ENCODE results near the gene GRID2.

Gene GRID2

DNA sequence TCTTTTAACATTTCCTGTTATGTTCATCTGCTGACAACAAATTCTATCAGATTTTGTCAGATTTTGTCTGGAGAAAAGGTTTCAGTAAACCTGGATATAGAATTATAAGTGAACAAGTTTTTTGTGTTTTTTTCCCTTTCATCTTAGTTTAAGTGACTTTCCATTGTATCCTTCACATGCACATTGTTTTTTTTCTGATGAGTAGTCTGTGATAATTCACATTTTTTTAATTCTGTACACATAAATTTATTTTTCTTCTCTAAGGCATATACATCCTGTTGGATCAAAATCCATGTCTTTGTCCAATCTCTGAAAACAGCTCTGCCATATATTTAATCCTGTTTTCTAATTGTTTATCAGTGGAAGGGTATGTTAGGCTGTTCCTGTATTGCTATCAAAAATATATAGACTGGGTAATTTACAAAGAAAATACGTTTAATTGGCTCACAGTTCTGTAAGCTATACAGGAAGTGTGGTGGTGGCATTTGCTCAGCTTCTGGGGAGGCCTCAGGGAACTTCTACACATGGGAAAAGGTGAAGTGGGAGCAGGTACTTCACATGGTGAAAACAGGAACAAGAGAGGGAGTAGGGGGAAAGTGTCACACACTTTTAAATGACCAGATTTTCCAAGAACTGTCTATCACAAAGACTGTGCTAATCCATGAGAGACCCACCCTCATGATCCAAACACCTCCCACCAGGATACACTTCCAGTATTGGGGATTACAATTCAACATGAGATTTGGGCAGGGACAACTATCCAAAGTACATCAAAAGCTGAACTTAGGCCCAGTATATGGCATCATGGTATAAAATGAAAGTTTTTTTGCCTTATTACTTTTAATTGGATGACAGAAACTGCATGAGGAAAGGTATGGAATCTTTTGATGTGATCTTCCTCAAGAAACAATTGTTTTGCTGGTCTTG lies 45.6 kb upstream of the GRID2 start:
- Histone ChIP-seq H2BK12ac (ENCODE audit: low read length) (no peak overlapping the region), H2BK5ac (ENCODE audit: low read length) (no peak overlapping the region), H3K27me3 (ENCODE audit: control insufficient read depth in 3 of 3, insufficient read depth in 3 of 3, low read depth in 1 of 3, low read length in 3 of 3) (no peaks in the 10 kb centered on the region), H3K4me3 (ENCODE audit: low read length in 2 of 2) (no peak overlapping the region), H3K36me3 (replicated peaks in 1 of 2; ENCODE audit: control insufficient read depth in 2 of 2, insufficient read depth in 2 of 2, low read length in 2 of 2) (no peaks in the 10 kb centered on the region), H3K23ac (ENCODE audit: low read depth, low read length, poor library complexity) (no peak overlapping the region), H4K91ac (ENCODE audit: low read depth, low read length, poor library complexity) (no peak overlapping the region), H2BK15ac (ENCODE audit: low read length) (no peak overlapping the region), H3K79me1 (ENCODE audit: low read depth, low read length) (no peaks in the 10 kb centered on the region), H2BK120ac (ENCODE audit: low read depth, low read length) (no peak overlapping the region), H2AK5ac (ENCODE audit: low read depth, low read length) (no peak overlapping the region), H3K9me3 (replicated peaks in 1 of 2; ENCODE audit: control insufficient read depth in 2 of 2, insufficient read depth in 1 of 2, low read depth in 1 of 2, low read length in 2 of 2) (peaks cover 5% of the 10 kb centered on the region in 2 donors), H3K27ac (replicated peaks; ENCODE audit: low read length) (no peak overlapping the region), H3K18ac (ENCODE audit: low read length) (no peak overlapping the region), H4K8ac (ENCODE audit: low read depth, low read length) (no peak overlapping the region), H3K4me1 (ENCODE audit: control insufficient read depth in 2 of 2, insufficient read depth in 1 of 2, low read depth in 1 of 2, low read length in 2 of 2) (no peaks in the 10 kb centered on the region), H3K4me2 (ENCODE audit: insufficient read depth, low read length, poor library complexity, severe bottlenecking) (no peak overlapping the region), H2AFZ (ENCODE audit: low read length) (no peak overlapping the region), H3K9ac (ENCODE audit: low read depth, low read length, poor library complexity) (no peak overlapping the region), H3K4ac (ENCODE audit: low read length) (no peak overlapping the region), H3K14ac (ENCODE audit: low read length) (no peak overlapping the region)
- WGBS, 2 donors (ENCODE audit: extremely low coverage in 2 of 2, insufficient read length in 2 of 2, insufficient replicate concordance in 1 of 2) = no CpG with 5 or more reads among the region's 1 CpG
- no peak for DNase-seq (ENCODE audit: low spot score)

GRCh38 chr4:92261256-92261655 lies 42.5 kb upstream of the GRID2 start:
- no peak overlapping the region for H2AK5ac ChIP-seq (ENCODE audit: low read depth, low read length)
- no CpG with 5 or more reads among the region's 2 CpGs for WGBS, 2 donors (ENCODE audit: extremely low coverage in 2 of 2, insufficient read length in 2 of 2, insufficient replicate concordance in 1 of 2)
- H2BK5ac ChIP-seq (ENCODE audit: low read length) = no peak overlapping the region
- H4K8ac ChIP-seq (ENCODE audit: low read depth, low read length) = no peak overlapping the region
- H3K4me3 ChIP-seq (ENCODE audit: low read length in 2 of 2) = no peak overlapping the region
- H3K23ac ChIP-seq (ENCODE audit: low read depth, low read length, poor library complexity) = no peak overlapping the region
- no peaks in the 10 kb centered on the region for H3K36me3 ChIP-seq (replicated peaks in 1 of 2; ENCODE audit: control insufficient read depth in 2 of 2, insufficient read depth in 2 of 2, low read length in 2 of 2)
- no peak overlapping the region for H3K18ac ChIP-seq (ENCODE audit: low read length)
- no peak overlapping the region for H2AFZ ChIP-seq (ENCODE audit: low read length)
- no peaks in the 10 kb centered on the region for H3K27me3 ChIP-seq (ENCODE audit: control insufficient read depth in 3 of 3, insufficient read depth in 3 of 3, low read depth in 1 of 3, low read length in 3 of 3)
- H4K91ac ChIP-seq (ENCODE audit: low read depth, low read length, poor library complexity) = no peak overlapping the region
- H2BK12ac ChIP-seq (ENCODE audit: low read length) = no peak overlapping the region
- no peak overlapping the region for H3K27ac ChIP-seq (replicated peaks; ENCODE audit: low read length)
- no peak overlapping the region for H2BK120ac ChIP-seq (ENCODE audit: low read depth, low read length)
- no peak for DNase-seq (ENCODE audit: low spot score)
- no peak overlapping the region for H3K4ac ChIP-seq (ENCODE audit: low read length)
- H3K9me3 ChIP-seq (replicated peaks in 1 of 2; ENCODE audit: control insufficient read depth in 2 of 2, insufficient read depth in 1 of 2, low read depth in 1 of 2, low read length in 2 of 2) = peaks cover 0 to 3% of the 10 kb centered on the region in 2 donors
- no peaks in the 10 kb centered on the region for H3K79me1 ChIP-seq (ENCODE audit: low read depth, low read length)
- H3K4me2 ChIP-seq (ENCODE audit: insufficient read depth, low read length, poor library complexity, severe bottlenecking) = no peak overlapping the region
- no peak overlapping the region for H2BK15ac ChIP-seq (ENCODE audit: low read length)
- peaks cover 0 to 2% of the 10 kb centered on the region in 2 donors for H3K4me1 ChIP-seq (ENCODE audit: control insufficient read depth in 2 of 2, insufficient read depth in 1 of 2, low read depth in 1 of 2, low read length in 2 of 2)
- H3K14ac ChIP-seq (ENCODE audit: low read length) = no peak overlapping the region
- H3K9ac ChIP-seq (ENCODE audit: low read depth, low read length, poor library complexity) = no peak overlapping the region

DNA sequence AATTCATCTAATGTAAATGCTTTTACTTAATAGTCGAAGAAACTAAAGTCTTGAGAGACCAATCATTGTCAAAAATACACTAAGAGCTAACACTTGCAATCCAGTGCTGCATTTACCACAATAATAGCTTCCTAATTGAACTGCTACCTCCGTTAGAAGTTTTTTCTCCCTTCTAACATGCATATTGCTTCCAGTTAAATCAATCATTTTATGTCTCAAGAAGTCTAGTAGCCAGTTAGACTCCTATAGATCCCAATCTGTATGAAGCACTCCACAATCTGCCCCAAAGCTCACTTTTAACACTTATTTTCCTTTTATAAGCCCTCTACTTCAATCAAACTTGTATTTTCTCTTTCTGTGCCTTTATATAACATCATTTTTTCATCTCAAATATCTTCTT lies 41.4 kb upstream of the GRID2 start:
- Histone ChIP-seq H3K27me3 (ENCODE audit: control insufficient read depth in 3 of 3, insufficient read depth in 3 of 3, low read depth in 1 of 3, low read length in 3 of 3) (no peaks in the 10 kb centered on the region), H2AK5ac (ENCODE audit: low read depth, low read length) (no peak overlapping the region), H4K91ac (ENCODE audit: low read depth, low read length, poor library complexity) (no peak overlapping the region), H2BK15ac (ENCODE audit: low read length) (no peak overlapping the region), H3K9ac (ENCODE audit: low read depth, low read length, poor library complexity) (no peak overlapping the region), H3K9me3 (replicated peaks in 1 of 2; ENCODE audit: control insufficient read depth in 2 of 2, insufficient read depth in 1 of 2, low read depth in 1 of 2, low read length in 2 of 2) (no peaks in the 10 kb centered on the region), H3K14ac (ENCODE audit: low read length) (no peak overlapping the region), H3K23ac (ENCODE audit: low read depth, low read length, poor library complexity) (no peak overlapping the region), H2AFZ (ENCODE audit: low read length) (no peak overlapping the region), H2BK120ac (ENCODE audit: low read depth, low read length) (no peak overlapping the region), H3K4me2 (ENCODE audit: insufficient read depth, low read length, poor library complexity, severe bottlenecking) (no peak overlapping the region), H3K27ac (replicated peaks; ENCODE audit: low read length) (no peak overlapping the region), H3K4me3 (ENCODE audit: low read length in 2 of 2) (no peak overlapping the region), H3K18ac (ENCODE audit: low read length) (no peak overlapping the region), H3K4me1 (ENCODE audit: control insufficient read depth in 2 of 2, insufficient read depth in 1 of 2, low read depth in 1 of 2, low read length in 2 of 2) (peaks cover 0 to 2% of the 10 kb centered on the region in 2 donors), H3K36me3 (replicated peaks in 1 of 2; ENCODE audit: control insufficient read depth in 2 of 2, insufficient read depth in 2 of 2, low read length in 2 of 2) (no peaks in the 10 kb centered on the region), H4K8ac (ENCODE audit: low read depth, low read length) (no peak overlapping the region), H3K4ac (ENCODE audit: low read length) (no peak overlapping the region), H3K79me1 (ENCODE audit: low read depth, low read length) (no peaks in the 10 kb centered on the region), H2BK5ac (ENCODE audit: low read length) (no peak overlapping the region), H2BK12ac (ENCODE audit: low read length) (no peak overlapping the region)
- DNase-seq (ENCODE audit: low spot score) = no peak
- no CpG with 5 or more reads among the region's 2 CpGs for WGBS, 2 donors (ENCODE audit: extremely low coverage in 2 of 2, insufficient read length in 2 of 2, insufficient replicate concordance in 1 of 2)

- Histone ChIP-seq H3K14ac (ENCODE audit: low read length) (no peak overlapping the region), H3K4me3 (ENCODE audit: low read length in 2 of 2) (no peak overlapping the region), H2BK120ac (ENCODE audit: low read depth, low read length) (no peak overlapping the region), H2BK5ac (ENCODE audit: low read length) (no peak overlapping the region), H2AK5ac (ENCODE audit: low read depth, low read length) (no peak overlapping the region), H3K4ac (ENCODE audit: low read length) (no peak overlapping the region), H4K91ac (ENCODE audit: low read depth, low read length, poor library complexity) (no peak overlapping the region), H3K18ac (ENCODE audit: low read length) (no peak overlapping the region), H3K27me3 (ENCODE audit: control insufficient read depth in 3 of 3, insufficient read depth in 3 of 3, low read depth in 1 of 3, low read length in 3 of 3) (no peaks in the 10 kb centered on the region), H2BK12ac (ENCODE audit: low read length) (no peak overlapping the region), H3K4me2 (ENCODE audit: insufficient read depth, low read length, poor library complexity, severe bottlenecking) (no peak overlapping the region), H3K23ac (ENCODE audit: low read depth, low read length, poor library complexity) (no peak overlapping the region), H3K79me1 (ENCODE audit: low read depth, low read length) (no peaks in the 10 kb centered on the region), H4K8ac (ENCODE audit: low read depth, low read length) (no peak overlapping the region), H3K36me3 (replicated peaks in 1 of 2; ENCODE audit: control insufficient read depth in 2 of 2, insufficient read depth in 2 of 2, low read length in 2 of 2) (no peaks in the 10 kb centered on the region), H3K9ac (ENCODE audit: low read depth, low read length, poor library complexity) (no peak overlapping the region), H3K9me3 (replicated peaks in 1 of 2; ENCODE audit: control insufficient read depth in 2 of 2, insufficient read depth in 1 of 2, low read depth in 1 of 2, low read length in 2 of 2) (no peaks in the 10 kb centered on the region), H3K27ac (replicated peaks; ENCODE audit: low read length) (no peak overlapping the region), H2AFZ (ENCODE audit: low read length) (no peak overlapping the region), H2BK15ac (ENCODE audit: low read length) (no peak overlapping the region), H3K4me1 (ENCODE audit: control insufficient read depth in 2 of 2, insufficient read depth in 1 of 2, low read depth in 1 of 2, low read length in 2 of 2) (peaks cover 0 to 2% of the 10 kb centered on the region in 2 donors)
- no peak for DNase-seq (ENCODE audit: low spot score)
- no CpG with 5 or more reads among the region's 2 CpGs for WGBS, 2 donors (ENCODE audit: extremely low coverage in 2 of 2, insufficient read length in 2 of 2, insufficient replicate concordance in 1 of 2)
Measured at GRCh38 chr4:92263010-92263409, 40.8 kb upstream of the GRID2 start.

All from neuronal stem cell (in vitro differentiated cells).